GM18505 (cell line): ENCODE measurements around the gene GAPVD1.

Source experiments
- ATAC-seq: cut with Tn5 transposase; IDR thresholded peaks from one replicate; pipeline ENCODE4 v1.9.1; 2021; ENCODE audit not compliant: unreplicated experiment
- POLR2A ChIP-seq: IDR thresholded peaks from 4 replicates; pipeline ENCODE4 v1.6.1; 2011; ENCODE audit warnings: borderline replicate concordance; ENCODE audit not compliant: insufficient read depth, insufficient read length; ENCODE audit errors: extremely low read depth

The GAPVD1 gene

GRCh38 chr9:125355601-125356000, 94.0 kb downstream of the GAPVD1 start:
- TF ChIP-seq POLR2A: no peak

GRCh38 chr9:125356032-125356431, 94.4 kb downstream of the GAPVD1 start:
- TF ChIP-seq POLR2A: no peak
- no peak for ATAC-seq

More at GRCh38 chr9:125355601-125356000, 94.0 kb downstream of the GAPVD1 start:
- ATAC-seq: no peak

- ATAC-seq: no peak
Observed at GRCh38 chr9:125359011-125359410, 97.4 kb downstream of the GAPVD1 start.

GRCh38 chr9:125360601-125361000, 99.0 kb downstream of the GAPVD1 start:
- no peak for ATAC-seq

More at GRCh38 chr9:125359011-125359410, 97.4 kb downstream of the GAPVD1 start:
- no peak for TF ChIP-seq POLR2A

GRCh38 chr9:125361837-125362531, 100.4 kb downstream of the GAPVD1 start:
- ATAC-seq: no peak

More at GRCh38 chr9:125360601-125361000, 99.0 kb downstream of the GAPVD1 start:
- TF ChIP-seq POLR2A: no peak

DNA sequence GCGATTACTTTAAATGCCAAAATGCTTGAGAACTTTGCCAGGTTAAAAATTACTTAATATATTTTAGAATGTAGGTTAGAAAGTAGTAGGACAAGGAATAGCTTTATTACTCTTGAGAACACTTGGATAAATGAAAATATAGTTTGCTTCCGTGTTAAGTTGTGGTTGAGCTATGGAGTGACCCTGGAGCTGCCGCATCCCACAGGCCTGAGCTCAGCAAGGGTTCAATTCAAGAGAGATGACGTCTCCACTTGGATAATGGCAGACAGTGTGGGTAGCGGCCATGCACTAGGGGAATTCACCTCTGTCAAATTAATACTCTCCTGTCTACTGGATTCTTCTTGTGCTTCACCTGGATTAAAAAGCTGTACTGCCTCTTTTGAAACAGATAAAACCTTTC, 105.0 kb downstream of the GAPVD1 start:
- TF ChIP-seq POLR2A: no peak
- no peak for ATAC-seq

More at GRCh38 chr9:125361837-125362531, 100.4 kb downstream of the GAPVD1 start:
- no peak for TF ChIP-seq POLR2A

GRCh38 chr9:125370786-125371185, 109.2 kb downstream of the GAPVD1 start:
- no peak for TF ChIP-seq POLR2A
- ATAC-seq: no peak

DNA sequence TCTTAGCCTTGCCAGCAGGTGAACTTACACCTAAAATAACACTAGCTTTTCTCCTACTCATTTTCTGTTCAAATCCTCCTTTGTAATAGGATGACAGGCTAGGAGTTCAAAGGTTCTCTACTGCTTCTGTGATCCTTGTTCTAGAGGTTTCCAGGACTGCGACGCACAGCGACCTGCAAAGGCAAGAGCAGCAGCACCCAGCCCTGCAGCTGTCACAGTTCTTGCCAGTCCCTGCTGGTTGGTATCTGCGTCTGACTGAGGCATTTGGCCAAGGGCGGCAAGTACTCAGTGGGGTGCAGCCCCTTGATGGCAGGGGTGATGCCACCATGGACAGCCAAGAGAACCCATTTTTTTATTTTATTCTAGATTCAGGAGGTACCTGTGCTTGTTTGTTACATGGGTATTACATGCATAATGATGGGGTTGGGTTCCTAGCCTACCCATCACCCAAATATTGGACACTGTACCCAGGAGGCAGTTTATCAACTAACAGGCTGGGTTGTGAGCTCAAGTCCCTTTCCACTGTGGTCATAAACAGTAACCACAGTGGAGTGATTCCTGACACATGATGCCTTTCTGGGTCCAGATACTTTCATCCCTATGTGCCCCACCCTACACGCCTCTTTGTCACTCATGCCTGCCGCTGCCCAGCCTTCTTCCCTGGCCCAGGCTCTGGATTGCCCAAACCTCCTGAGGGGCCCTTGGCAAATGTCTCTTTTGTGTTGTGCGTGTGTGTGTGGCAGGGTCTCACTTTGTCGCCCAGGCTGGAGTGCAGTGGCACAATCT, 111.0 kb downstream of the GAPVD1 start:
- no peak for ATAC-seq
- no peak for TF ChIP-seq POLR2A

DNA sequence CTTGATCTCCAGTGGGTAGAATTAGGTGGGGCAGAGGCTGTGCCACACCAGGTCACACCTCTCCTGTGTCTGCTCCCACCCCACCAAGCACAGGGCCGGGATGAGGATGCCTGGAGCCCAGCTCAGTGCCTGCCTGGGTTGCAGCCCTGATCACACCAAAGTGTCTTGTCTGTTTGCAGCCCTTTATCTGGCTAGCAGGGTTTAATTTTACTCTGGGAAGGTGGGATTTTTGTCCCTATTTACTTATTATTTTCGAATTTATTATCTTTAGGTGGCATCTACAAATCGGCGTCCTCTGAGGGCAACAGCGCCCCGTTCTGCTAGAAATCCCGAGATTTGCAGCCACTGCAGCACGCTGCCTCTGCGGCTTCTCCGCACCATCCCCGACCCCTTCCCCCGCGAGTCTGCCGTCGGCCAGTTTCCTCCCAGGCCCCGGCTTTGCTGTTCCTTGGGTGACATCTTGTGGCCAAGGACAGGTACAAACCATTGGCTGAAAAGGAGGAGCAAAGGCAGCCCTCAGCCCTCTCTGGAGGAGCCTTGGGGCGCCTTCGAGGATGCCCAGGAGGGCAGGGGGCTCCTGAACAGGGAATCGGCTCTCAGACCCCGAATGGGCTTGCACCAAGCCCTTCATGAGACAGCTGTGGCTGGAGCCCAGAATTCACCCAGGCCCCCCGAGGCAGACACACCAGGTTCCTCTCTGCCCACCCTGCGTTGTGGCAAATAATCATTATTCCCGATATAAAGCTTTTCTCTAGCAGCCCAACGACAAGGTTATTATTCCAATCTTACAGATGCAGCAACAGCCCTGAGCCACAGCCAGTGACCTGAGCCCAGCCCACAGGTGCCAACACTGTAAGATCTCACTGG, 113.0 kb downstream of the GAPVD1 start:
- no peak for TF ChIP-seq POLR2A

GRCh38 chr9:125375820-125376219, 114.2 kb downstream of the GAPVD1 start:
- no peak for ATAC-seq
- TF ChIP-seq POLR2A: no peak

More for the DNA sequence above, 113.0 kb downstream of the GAPVD1 start:
- ATAC-seq: no peak

GRCh38 chr9:125376261-125377226, 114.9 kb downstream of the GAPVD1 start:
- no peak for TF ChIP-seq POLR2A
- ATAC-seq: no peak
